ENCODE results near the gene FGA. TPM values are rescaled to one million over a fixed set of nuclear protein-coding genes. Genes with fewer than 3 reads are reported as not detected.

FGA gene
- total RNA-seq, 1 experiment from 2014 or later: not detected

- Histone ChIP-seq H3K79me2 (ENCODE audit: low read depth) (no peaks in the 10 kb centered on the region), H3K4me3 (no peak within 1 kb of the TSS), H4K20me1 (ENCODE audit: insufficient read depth) (no peaks in the 10 kb centered on the region), H3K9me2 (ENCODE audit: insufficient read depth) (no peaks in the 10 kb centered on the region), H3F3A (ENCODE audit: insufficient read depth, low read depth) (no peaks in the 10 kb centered on the region), H3K36me3 (ENCODE audit: low read depth) (no peaks in the 10 kb centered on the region), H2AFZ (no peak within 1 kb of the TSS), H3K4me2 (no peak within 1 kb of the TSS), H3K27me3 (ENCODE audit: insufficient read depth, low read depth) (no peaks in the 10 kb centered on the region), H3K27ac (no peak within 1 kb of the TSS), H3K9me3 (ENCODE audit: insufficient read depth, low read depth) (no peaks in the 10 kb centered on the region), H3K4me1 (replicated peaks; ENCODE audit: insufficient read depth) (peaks cover 12% of the 10 kb centered on the region; the same call in 1 of the 2 replicates)
- no TSS peak for BruUV-seq (replicated peaks)
- intact Hi-C loops (cut with micrococcal nuclease; ENCODE audit: unreplicated experiment): no loop called here
- ChIA-PET POLR2A (ENCODE audit: unreplicated experiment) (no interaction called here), CTCF (interaction anchor here (1.0 kb wide), 2 partner anchors 53 to 56 kb away, joined by 3 to 4 read pairs; no protein-coding TSS in a partner anchor)
- TF ChIP-seq CTCF (conservative IDR thresholded peaks at IDR 0.05) (no peak), EZH2 (IDR thresholded peaks at IDR 0.05; ENCODE audit: low read depth) (no peak)
- no peak for DNase-seq
Measured at GRCh38 chr4:154562697-154563254, 27.8 kb downstream of the FGA start, which contains the start of gene FGB. Gene FGB, plus strand, starts transcription at chr4:154563011. Its CDS starts 8 bp downstream, at chr4:154563019.

GRCh38 chr4:154560824-154561231 is 29.7 kb downstream of the FGA start:
- BruUV-seq (replicated peaks): no TSS peak
- H3K27ac ChIP-seq: no peak overlapping the region
- no peaks in the 10 kb centered on the region for H3K36me3 ChIP-seq (ENCODE audit: low read depth)
- H3K4me3 ChIP-seq: no peak overlapping the region
- H3K27me3 ChIP-seq (ENCODE audit: insufficient read depth, low read depth): no peaks in the 10 kb centered on the region
- H3K9me2 ChIP-seq (ENCODE audit: insufficient read depth): no peaks in the 10 kb centered on the region
- peak in 1 of 2 experiments; percentile 78 for DNase-seq
- ChIA-PET CTCF (no interaction called here), POLR2A (ENCODE audit: unreplicated experiment) (no interaction called here)
- H3K9me3 ChIP-seq (ENCODE audit: insufficient read depth, low read depth): no peaks in the 10 kb centered on the region
- peaks cover 12% of the 10 kb centered on the region; the same call in 1 of the 2 replicates for H3K4me1 ChIP-seq (replicated peaks; ENCODE audit: insufficient read depth)
- no peak for TF ChIP-seq EZH2 (IDR thresholded peaks at IDR 0.05; ENCODE audit: low read depth)
- no peak for TF ChIP-seq CTCF (conservative IDR thresholded peaks at IDR 0.05)
- no peaks in the 10 kb centered on the region for H4K20me1 ChIP-seq (ENCODE audit: insufficient read depth)
- 0 out of 2 replicates have a peak overlapping the region, but pooled peaks have one; percentile 23 for H3K4me2 ChIP-seq
- no peak overlapping the region for H2AFZ ChIP-seq
- intact Hi-C loops (cut with micrococcal nuclease; ENCODE audit: unreplicated experiment): no loop called here
- no peaks in the 10 kb centered on the region for H3K79me2 ChIP-seq (ENCODE audit: low read depth)
- no peaks in the 10 kb centered on the region for H3F3A ChIP-seq (ENCODE audit: insufficient read depth, low read depth)

GRCh38 chr4:154560419-154560801 is 30.1 kb downstream of the FGA start:
- no TSS peak for BruUV-seq (replicated peaks)
- no peaks in the 10 kb centered on the region for H3K79me2 ChIP-seq (ENCODE audit: low read depth)
- intact Hi-C loops (cut with micrococcal nuclease; ENCODE audit: unreplicated experiment): no loop called here
- ChIA-PET CTCF (no interaction called here), POLR2A (ENCODE audit: unreplicated experiment) (no interaction called here)
- no peak for DNase-seq
- H3K4me3 ChIP-seq: no peak overlapping the region
- no peaks in the 10 kb centered on the region for H3K9me3 ChIP-seq (ENCODE audit: insufficient read depth, low read depth)
- H3K4me1 ChIP-seq (replicated peaks; ENCODE audit: insufficient read depth): peaks cover 12% of the 10 kb centered on the region; the same call in 1 of the 2 replicates
- no peaks in the 10 kb centered on the region for H3K27me3 ChIP-seq (ENCODE audit: insufficient read depth, low read depth)
- H3K9me2 ChIP-seq (ENCODE audit: insufficient read depth): no peaks in the 10 kb centered on the region
- 0 out of 2 replicates have a peak overlapping the region, but pooled peaks have one; percentile 23 for H3K4me2 ChIP-seq
- no peaks in the 10 kb centered on the region for H3F3A ChIP-seq (ENCODE audit: insufficient read depth, low read depth)
- no peak overlapping the region for H3K27ac ChIP-seq
- H2AFZ ChIP-seq: no peak overlapping the region
- no peak for TF ChIP-seq CTCF (conservative IDR thresholded peaks at IDR 0.05)
- TF ChIP-seq EZH2 (IDR thresholded peaks at IDR 0.05; ENCODE audit: low read depth): no peak
- no peaks in the 10 kb centered on the region for H4K20me1 ChIP-seq (ENCODE audit: insufficient read depth)
- H3K36me3 ChIP-seq (ENCODE audit: low read depth): no peaks in the 10 kb centered on the region
